Transverse colon (tissue), 4 donors: ENCODE results near the gene RNASE7.

ENCODE experiments used
- CTCF ChIP-seq, 5 experiments: fragments of 200-600 bp in 3 of 5; fragments of 450-650 bp in 2 of 5; sonication (generic) in 3 of 5; IDR thresholded peaks; 1 replicate in 2 of 5; 2 replicates in 3 of 5; pipeline ENCODE4 v1.5.1; 2016 to 2017; ENCODE audit warnings: antibody characterized with exemption in 5 of 5, inconsistent platforms in 3 of 5, mild to moderate bottlenecking in 2 of 5, moderate library complexity in 1 of 5
- EP300 ChIP-seq: sonication (generic); formaldehyde crosslinking; IDR thresholded peaks from one replicate; pipeline ENCODE4 v1.6.1; 2017; ENCODE audit warnings: antibody characterized with exemption, low read depth
- POLR2A ChIP-seq: fragments of 450-650 bp; IDR thresholded peaks from one replicate; pipeline ENCODE4 v1.6.1; 2016; ENCODE audit warnings: antibody characterized with exemption, mild to moderate bottlenecking, moderate library complexity
- POLR2AphosphoS5 ChIP-seq, 3 donors: sonication (generic); formaldehyde crosslinking; IDR thresholded peaks; one replicate each; pipeline ENCODE4 v1.6.1; 2016; ENCODE audit warnings: antibody characterized with exemption in 3 of 3

GRCh38 chr14:21019366-21019765 lies 22.8 kb upstream of the RNASE7 start:
- TF ChIP-seq CTCF (IDR thresholded peaks at IDR 0.05): no peak
- TF ChIP-seq POLR2A: no peak
- TF ChIP-seq EP300: no peak
- TF ChIP-seq POLR2AphosphoS5 (IDR thresholded peaks at IDR 0.05): no peak
